NCI-H2081 treated with DMSO at 0.1 percent for 48 hours (cell line): ENCODE measurements around the gene ABHD6.
"Not testable (repeated sequence)": the region's sequence is repeated elsewhere in the genome, so short reads cannot be mapped to it uniquely, and the experiment has no call there.

Experiments used
- DNase-seq: peaks from one replicate; lab custom pipeline; 2025; lab: John Stamatoyannopoulos, UW

Gene ABHD6

GRCh38 chr3:58242860-58243259 is 5.3 kb downstream of the ABHD6 start:
- DNase-seq = not testable (repeated sequence)

DNA sequence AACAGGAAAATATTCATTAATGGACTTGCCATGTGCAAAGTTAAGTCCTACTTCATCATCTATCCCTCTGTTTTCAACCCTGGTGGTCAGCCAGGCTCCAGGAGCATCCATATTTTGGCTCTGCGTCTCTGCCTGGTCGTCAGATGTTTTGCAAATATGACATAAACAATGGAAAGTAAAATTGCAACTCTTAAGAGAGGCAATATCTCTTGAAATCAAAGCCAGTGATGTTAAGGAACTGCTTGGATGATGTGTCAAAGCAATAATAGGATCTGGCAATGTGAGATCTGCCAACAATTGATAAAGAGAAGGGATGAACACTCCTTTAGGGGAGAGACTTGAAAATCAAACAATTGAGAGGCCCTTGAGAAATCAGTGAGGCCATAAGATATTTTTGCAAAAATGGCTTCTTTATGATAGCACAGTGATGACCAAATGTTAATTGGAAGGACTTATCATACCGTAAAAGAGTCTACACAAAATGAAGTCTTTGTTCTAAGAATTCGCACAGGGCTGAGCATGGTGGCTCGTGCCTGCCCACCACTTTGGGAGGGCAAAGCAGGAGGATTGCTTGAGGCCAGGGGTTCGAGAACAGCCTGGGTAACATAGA is 6.5 kb downstream of the ABHD6 start:
- no peak for DNase-seq

- no peak for DNase-seq
Measured at GRCh38 chr3:58246148-58247047, 8.8 kb downstream of the ABHD6 start.

DNA sequence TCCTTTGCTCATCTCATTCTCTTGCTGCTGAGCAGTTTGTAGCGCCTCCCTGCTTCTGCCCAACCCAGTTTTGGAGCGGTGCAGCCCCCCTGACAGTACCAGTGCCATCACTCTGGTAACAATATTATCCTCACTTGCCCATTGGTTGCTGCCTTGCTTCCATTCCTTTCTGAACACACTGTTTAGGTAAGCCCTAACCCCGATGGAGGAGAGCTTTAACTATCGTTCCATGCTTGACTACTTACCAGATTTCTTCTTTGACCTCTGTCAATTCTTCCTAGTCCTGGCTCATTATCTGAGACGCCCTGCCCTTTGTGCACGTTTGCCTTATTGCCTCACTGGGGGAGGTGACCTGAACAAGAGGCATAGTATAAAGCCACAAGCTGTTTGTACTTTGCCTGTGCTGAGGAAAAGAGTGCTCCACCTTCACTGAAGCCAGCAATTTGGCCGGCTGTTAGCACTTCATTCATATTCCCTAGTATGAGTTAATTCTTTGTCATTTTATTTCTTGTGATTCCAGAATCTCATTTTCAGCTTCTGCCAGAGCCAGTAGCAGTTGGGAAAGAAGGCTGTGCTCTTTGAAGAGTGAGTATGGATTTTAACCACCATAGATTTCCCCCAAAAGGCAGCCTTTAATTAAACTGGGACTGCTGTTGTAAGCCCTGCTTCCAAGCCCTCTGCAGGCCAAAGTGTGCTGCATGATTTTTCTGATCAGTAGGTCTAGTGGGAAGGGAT is 11.9 kb downstream of the ABHD6 start:
- DNase-seq = no peak

- no peak for DNase-seq
Measured at GRCh38 chr3:58250093-58250707, 12.6 kb downstream of the ABHD6 start.

DNA sequence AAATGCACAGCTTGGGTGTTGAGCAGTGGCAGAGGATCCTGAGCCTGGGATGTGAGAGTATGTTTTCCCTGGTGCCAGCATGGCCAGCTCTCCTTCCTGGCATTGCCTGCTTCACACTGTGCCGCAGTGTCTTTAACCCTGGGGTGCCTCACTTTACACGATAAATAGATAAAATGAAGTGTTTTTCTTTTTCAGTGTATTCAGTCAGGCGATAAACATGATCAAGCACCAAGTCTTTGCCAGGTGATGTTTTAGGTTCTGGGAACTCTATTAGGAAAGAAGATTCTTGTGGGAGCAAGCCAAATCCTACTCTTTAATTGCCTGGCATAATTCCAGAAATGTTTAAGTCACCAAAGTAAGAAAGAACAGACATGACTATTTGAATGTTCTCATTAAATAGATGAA is 14.0 kb downstream of the ABHD6 start:
- no peak for DNase-seq

GRCh38 chr3:58254144-58254543 is 16.6 kb downstream of the ABHD6 start:
- DNase-seq = no peak

GRCh38 chr3:58256061-58256460 is 18.5 kb downstream of the ABHD6 start:
- DNase-seq = no peak

DNA sequence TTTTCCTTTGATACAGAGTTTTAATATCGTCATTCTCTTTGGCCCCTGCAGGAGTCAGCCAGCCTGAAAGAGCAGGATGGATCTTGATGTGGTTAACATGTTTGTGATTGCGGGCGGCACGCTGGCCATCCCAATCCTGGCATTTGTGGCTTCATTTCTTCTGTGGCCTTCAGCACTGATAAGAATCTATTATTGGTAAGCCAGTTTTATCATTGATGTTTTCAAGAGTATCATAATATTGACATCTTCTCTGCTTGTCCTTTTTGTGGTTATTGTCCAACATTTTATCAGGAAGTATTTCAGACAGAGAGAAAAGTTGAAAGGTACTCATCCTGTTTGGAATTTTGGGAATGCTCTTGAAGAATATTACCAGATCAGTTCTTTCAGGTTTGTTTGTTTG is 18.9 kb downstream of the ABHD6 start:
- no peak for DNase-seq

DNA sequence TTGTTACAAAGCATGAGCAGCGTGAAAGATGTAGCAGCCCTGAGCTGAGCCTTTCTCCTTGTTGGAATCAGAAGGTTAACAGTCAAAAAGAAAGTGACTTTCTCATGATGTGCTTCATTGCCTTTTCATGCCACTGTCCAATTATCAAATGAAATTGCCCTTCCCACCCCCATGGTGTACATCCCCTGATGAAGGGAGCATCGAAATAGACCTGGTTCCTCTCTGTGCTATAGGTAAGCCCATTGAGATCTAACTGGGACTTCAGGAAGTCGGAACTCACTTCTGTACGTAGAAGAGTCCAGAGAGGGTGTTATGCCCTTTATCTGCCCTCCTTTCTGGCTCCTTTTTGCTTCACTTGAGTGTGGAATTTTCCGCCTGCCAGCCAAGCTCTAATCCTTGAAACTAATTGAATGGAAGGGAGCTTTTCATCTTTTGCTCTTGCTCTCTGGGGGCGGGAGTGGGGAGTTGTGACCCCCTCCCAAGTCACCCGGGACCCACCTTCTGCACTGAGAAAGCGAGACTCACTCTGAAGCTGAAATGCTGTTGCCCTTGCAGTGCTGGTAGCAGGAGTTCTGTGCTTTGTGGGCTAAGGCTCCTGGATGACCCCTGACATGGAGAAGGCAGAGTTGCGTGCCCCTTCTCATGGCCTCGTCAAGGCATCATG is 20.9 kb downstream of the ABHD6 start:
- DNase-seq = no peak

GRCh38 chr3:58260261-58260731 is 22.7 kb downstream of the ABHD6 start:
- no peak for DNase-seq

DNA sequence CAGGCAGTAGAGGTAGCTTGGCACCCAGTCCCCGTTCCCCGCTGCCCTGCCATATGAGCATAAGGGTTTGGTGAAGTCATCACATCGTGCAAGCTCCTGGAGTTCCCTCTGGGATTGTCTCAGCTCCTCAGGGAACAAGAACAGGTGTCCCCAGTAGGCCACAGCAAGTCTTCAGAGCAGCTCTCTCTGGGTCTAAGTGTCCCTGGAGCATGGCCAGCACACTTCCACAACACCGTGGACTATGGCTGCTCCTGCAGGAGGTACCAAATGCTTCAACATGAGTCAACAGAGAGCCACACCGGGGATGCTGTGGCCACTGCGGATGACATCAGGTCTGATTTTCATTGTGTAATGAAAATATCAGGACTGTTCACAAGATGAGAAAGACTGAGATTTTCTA is 23.1 kb downstream of the ABHD6 start:
- no peak for DNase-seq

DNA sequence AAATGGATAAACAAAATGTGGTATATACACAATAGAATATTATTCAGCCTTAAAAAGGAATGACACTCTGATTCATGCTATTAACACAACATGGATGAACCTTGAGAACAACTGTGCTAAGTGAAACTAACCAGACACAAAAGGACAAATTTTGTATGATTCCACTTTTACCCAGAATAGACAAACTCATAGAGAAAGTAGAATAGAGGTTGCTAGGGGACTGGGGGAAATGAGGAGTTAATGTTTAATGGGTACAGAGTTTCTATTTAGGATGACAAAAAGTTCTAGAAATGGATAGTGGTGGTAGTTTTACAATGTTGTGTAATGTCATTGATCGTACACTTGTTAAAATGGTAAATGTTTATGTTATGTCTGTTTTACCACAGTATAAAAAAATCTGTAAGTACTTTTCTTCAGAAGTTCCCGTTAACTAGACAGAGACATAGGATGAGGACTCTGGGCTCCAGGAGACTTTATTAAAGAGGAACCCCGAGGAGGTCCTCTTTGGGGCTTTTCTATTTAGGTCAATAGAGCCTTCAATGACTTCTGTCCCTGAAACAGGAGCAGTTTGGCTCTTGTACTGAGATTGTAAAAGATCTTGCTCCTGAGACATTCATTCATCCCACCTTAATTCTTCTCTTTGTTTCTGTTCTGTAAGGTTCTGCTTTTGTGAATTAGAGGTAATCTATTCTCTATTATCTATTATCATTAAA is 24.5 kb downstream of the ABHD6 start:
- DNase-seq = no peak

- DNase-seq = no peak
Measured at GRCh38 chr3:58266577-58266976, 29.0 kb downstream of the ABHD6 start.

DNA sequence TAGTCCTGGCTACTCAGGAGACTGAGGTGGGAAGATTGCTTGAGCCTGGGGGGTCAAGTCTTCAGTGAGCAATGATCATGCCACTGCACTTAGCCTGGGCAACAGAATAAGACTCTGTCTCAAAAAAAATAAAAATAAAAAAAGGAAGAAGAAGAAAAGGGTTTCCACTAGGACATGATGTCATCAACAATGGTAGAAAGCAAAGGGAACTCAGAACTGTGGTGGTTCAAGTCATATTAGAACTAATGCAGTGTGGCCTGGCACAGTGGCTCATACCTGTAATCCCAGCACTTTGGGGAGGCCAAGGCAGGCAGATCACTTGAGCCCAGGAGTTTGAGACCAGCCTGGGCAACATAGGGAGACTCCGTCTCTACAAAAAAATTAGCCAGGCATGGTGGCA is 30.0 kb downstream of the ABHD6 start:
- not testable (repeated sequence) for DNase-seq

GRCh38 chr3:58269356-58269755 is 31.8 kb downstream of the ABHD6 start:
- no peak for DNase-seq

DNA sequence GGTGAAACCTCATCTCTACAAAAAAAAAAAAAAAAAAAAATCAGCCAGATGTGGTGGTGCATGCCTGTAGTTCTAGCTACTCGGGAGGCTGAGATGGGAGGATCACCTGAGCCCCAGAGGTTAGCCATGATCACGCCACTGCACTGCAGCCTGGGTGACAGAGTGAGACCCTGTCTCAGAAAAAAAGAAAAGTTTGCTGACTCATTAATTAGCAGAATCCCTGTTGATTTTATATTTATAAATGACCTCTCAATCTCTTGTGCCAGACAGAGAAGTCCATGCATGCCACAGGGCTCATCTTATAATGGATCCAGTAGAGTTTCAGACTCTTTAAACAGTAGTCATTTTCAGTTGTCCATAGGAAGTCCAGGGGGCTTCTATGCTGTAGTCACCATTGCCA is 32.9 kb downstream of the ABHD6 start:
- DNase-seq = no peak

DNA sequence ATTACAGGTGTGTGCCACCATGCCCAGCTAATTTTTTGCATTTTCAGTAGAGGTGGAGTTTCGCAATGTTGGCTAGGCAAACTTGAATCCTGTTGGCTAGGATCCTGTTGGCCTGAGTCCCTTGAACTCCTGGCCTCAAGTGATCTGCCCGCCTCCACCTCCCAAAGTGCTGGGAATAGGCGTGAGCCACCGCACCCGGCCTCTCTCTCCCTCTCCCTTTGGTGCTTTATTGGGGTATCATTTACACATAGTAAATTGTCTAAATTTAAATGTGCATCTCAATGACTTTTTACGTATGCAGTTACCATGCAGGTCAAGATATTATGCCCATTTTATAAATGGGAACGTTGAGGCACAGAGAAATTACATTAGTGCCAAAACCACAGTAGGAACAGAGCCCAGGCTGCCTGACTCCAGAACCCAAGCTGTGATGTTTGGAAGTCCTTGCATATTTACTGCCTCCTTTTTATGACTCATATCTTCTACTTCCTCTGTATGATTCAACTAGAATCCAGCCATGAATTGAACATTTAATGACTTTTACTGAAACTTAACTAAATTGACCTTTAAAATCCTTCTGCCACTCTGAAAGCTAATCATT is 34.4 kb downstream of the ABHD6 start:
- no peak for DNase-seq

GRCh38 chr3:58272891-58273290 is 35.3 kb downstream of the ABHD6 start:
- no peak for DNase-seq

DNA sequence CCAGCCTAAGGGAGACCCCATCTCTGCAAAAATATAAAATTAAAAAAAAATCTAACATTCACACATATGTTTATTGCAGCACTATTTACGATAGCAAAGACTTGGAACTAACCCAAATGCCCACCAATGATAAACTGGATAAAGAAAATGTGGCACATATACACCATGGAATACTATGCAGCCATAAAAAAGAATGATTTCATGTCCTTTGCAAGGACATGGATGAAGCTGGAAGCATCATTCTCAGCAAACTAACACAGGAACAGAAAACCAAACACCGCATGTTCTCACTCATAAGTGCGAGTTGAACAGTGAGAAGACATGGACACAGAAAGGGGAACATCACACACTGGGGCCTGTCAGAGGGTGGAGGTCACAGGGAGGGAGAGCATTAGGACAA is 35.8 kb downstream of the ABHD6 start:
- DNase-seq = not testable (repeated sequence)
